SU-DHL-6 (cell line): Measurements from ENCODE around the gene PKHD1.

Experiments used
- H2AFZ ChIP-seq: fragments of 200-600 bp; sonication (generic); 2 replicates; pipeline ENCODE4 v1.6.1; 2014; ENCODE audit warnings: low read depth, mild to moderate bottlenecking, moderate library complexity, mixed read lengths, antibody characterized with exemption, low read length; ENCODE audit not compliant: severe bottlenecking
- H3F3A ChIP-seq: fragments of 200-600 bp; shearing (Covaris generic); 2 replicates; pipeline ENCODE4 v1.6.0; 2016; ENCODE audit warnings: antibody characterized with exemption, mild to moderate bottlenecking; ENCODE audit not compliant: insufficient read depth
- H3K27ac ChIP-seq: fragments of 200-600 bp; sonication (generic); 2 replicates; pipeline ENCODE4 v1.5.1; 2016; ENCODE audit warnings: low read depth, mild to moderate bottlenecking, low read length, moderate library complexity, mixed read lengths
- H3K27me3 ChIP-seq: fragments of 200-600 bp; sonication (generic), shearing (Covaris generic); 2 replicates; pipeline ENCODE4 v1.6.0; 2014; ENCODE audit warnings: mild to moderate bottlenecking, low read length
- H3K36me3 ChIP-seq: fragments of 200-600 bp; sonication (generic); 2 replicates; pipeline ENCODE4 v1.6.1; 2014; ENCODE audit warnings: mild to moderate bottlenecking, low read length, mixed read lengths
- H3K4me2 ChIP-seq: fragments of 300-600, 200-600 bp; shearing (Covaris generic), sonication (generic); 2 replicates; pipeline ENCODE4 v1.6.0; 2014; ENCODE audit warnings: low read length, low read depth, mild to moderate bottlenecking; ENCODE audit not compliant: poor library complexity, severe bottlenecking
- H3K4me3 ChIP-seq: fragments of 200-600 bp; sonication (generic); 2 replicates; pipeline ENCODE4 v1.5.1; 2014; ENCODE audit warnings: antibody characterized with exemption, low read length, mild to moderate bottlenecking, mixed read lengths; ENCODE audit not compliant: insufficient read depth, poor library complexity, severe bottlenecking
- H3K79me2 ChIP-seq: fragments of 200-600 bp; sonication (generic); 2 replicates; pipeline ENCODE4 v1.6.1; 2014; ENCODE audit warnings: mild to moderate bottlenecking, low read length, moderate library complexity; ENCODE audit not compliant: insufficient read depth
- H3K9ac ChIP-seq: fragments of 200-600 bp; sonication (generic); 2 replicates; pipeline ENCODE4 v1.7.0; 2014; ENCODE audit warnings: mild to moderate bottlenecking, low read length
- H3K9me2 ChIP-seq: fragments of 200-600 bp; sonication (generic); replicated peaks from 2 replicates; pipeline ENCODE4 v1.6.1; 2014; ENCODE audit warnings: low read length; ENCODE audit not compliant: insufficient read depth
- H3K9me3 ChIP-seq: fragments of 200-600 bp; sonication (generic); 2 replicates; pipeline ENCODE4 v1.6.1; 2014; ENCODE audit warnings: low read length, mixed read lengths; ENCODE audit not compliant: insufficient read depth
- H4K20me1 ChIP-seq: fragments of 200-600 bp; sonication (generic); 2 replicates; pipeline ENCODE4 v1.6.1; 2014; ENCODE audit warnings: low read depth, mild to moderate bottlenecking, antibody characterized with exemption, low read length, moderate library complexity, mixed read lengths
- EZH2phosphoT487 ChIP-seq: fragments of 200-600 bp; sonication (generic), shearing (Covaris generic); conservative IDR thresholded peaks from 2 replicates; pipeline ENCODE4 v1.6.1; 2018; ENCODE audit warnings: mild to moderate bottlenecking, antibody characterized with exemption, low read length, moderate library complexity, mixed read lengths
- TF ChIP-seq, protein P1 (sequence below): fragments of 200-600 bp; sonication (generic); IDR thresholded peaks from one replicate; pipeline ENCODE4 v1.5.1; 2017; ENCODE audit warnings: antibody characterized with exemption, mild to moderate bottlenecking, low read length, moderate library complexity; ENCODE audit not compliant: insufficient read depth, poor library complexity, severe bottlenecking

PKHD1 gene

GRCh38 chr6:51594981-51595380 is 492.4 kb downstream of the PKHD1 start:
- no peaks in the 10 kb centered on the region for H3F3A ChIP-seq
- no peak overlapping the region for H2AFZ ChIP-seq
- H3K9me2 ChIP-seq = no peaks in the 10 kb centered on the region
- H3K9ac ChIP-seq = no peak overlapping the region
- no peaks in the 10 kb centered on the region for H3K36me3 ChIP-seq
- H3K4me3 ChIP-seq = no peak overlapping the region
- TF ChIP-seq, protein P1, sequence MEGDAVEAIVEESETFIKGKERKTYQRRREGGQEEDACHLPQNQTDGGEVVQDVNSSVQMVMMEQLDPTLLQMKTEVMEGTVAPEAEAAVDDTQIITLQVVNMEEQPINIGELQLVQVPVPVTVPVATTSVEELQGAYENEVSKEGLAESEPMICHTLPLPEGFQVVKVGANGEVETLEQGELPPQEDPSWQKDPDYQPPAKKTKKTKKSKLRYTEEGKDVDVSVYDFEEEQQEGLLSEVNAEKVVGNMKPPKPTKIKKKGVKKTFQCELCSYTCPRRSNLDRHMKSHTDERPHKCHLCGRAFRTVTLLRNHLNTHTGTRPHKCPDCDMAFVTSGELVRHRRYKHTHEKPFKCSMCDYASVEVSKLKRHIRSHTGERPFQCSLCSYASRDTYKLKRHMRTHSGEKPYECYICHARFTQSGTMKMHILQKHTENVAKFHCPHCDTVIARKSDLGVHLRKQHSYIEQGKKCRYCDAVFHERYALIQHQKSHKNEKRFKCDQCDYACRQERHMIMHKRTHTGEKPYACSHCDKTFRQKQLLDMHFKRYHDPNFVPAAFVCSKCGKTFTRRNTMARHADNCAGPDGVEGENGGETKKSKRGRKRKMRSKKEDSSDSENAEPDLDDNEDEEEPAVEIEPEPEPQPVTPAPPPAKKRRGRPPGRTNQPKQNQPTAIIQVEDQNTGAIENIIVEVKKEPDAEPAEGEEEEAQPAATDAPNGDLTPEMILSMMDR = no peak
- no peak for TF ChIP-seq EZH2phosphoT487
- no peaks in the 10 kb centered on the region for H4K20me1 ChIP-seq
- H3K4me2 ChIP-seq = no peak overlapping the region
- no peak overlapping the region for H3K27ac ChIP-seq
- no peaks in the 10 kb centered on the region for H3K9me3 ChIP-seq
- no peaks in the 10 kb centered on the region for H3K79me2 ChIP-seq
- H3K27me3 ChIP-seq = peaks cover 4% of the 10 kb centered on the region; the same call in 1 of the 2 replicates

- TF ChIP-seq, protein P1 = no peak
- no peak for TF ChIP-seq EZH2phosphoT487
- Histone ChIP-seq H3F3A (no peaks in the 10 kb centered on the region), H3K4me2 (no peak overlapping the region), H3K9me3 (no peaks in the 10 kb centered on the region), H3K4me3 (no peak overlapping the region), H3K27me3 (no peaks in the 10 kb centered on the region), H4K20me1 (no peaks in the 10 kb centered on the region), H3K36me3 (no peaks in the 10 kb centered on the region), H3K9me2 (no peaks in the 10 kb centered on the region), H3K9ac (no peak overlapping the region), H2AFZ (no peak overlapping the region), H3K27ac (no peak overlapping the region), H3K79me2 (no peaks in the 10 kb centered on the region)
Observed at GRCh38 chr6:51585264-51585663, 502.1 kb downstream of the PKHD1 start.

GRCh38 chr6:51584163-51584562 is 503.2 kb downstream of the PKHD1 start:
- no peaks in the 10 kb centered on the region for H3K36me3 ChIP-seq
- no peak overlapping the region for H3K4me2 ChIP-seq
- no peak overlapping the region for H3K4me3 ChIP-seq
- H3K27ac ChIP-seq = no peak overlapping the region
- H3K9ac ChIP-seq = no peak overlapping the region
- H2AFZ ChIP-seq = no peak overlapping the region
- TF ChIP-seq EZH2phosphoT487 = no peak
- TF ChIP-seq, protein P1 = no peak
- no peaks in the 10 kb centered on the region for H4K20me1 ChIP-seq
- H3F3A ChIP-seq = no peaks in the 10 kb centered on the region
- no peaks in the 10 kb centered on the region for H3K9me2 ChIP-seq
- no peaks in the 10 kb centered on the region for H3K9me3 ChIP-seq
- no peaks in the 10 kb centered on the region for H3K79me2 ChIP-seq
- H3K27me3 ChIP-seq = no peaks in the 10 kb centered on the region

- no peak for TF ChIP-seq EZH2phosphoT487
- TF ChIP-seq, protein P1 = no peak
Observed at GRCh38 chr6:51578994-51579393, 508.4 kb downstream of the PKHD1 start.

More at GRCh38 chr6:51578994-51579393, 508.4 kb downstream of the PKHD1 start:
- H3K9ac ChIP-seq = no peak overlapping the region
- no peak overlapping the region for H2AFZ ChIP-seq
- no peak overlapping the region for H3K4me3 ChIP-seq
- H3K27ac ChIP-seq = no peak overlapping the region
- no peaks in the 10 kb centered on the region for H4K20me1 ChIP-seq
- no peaks in the 10 kb centered on the region for H3K79me2 ChIP-seq
- no peaks in the 10 kb centered on the region; the same call in 1 of the 2 replicates for H3K27me3 ChIP-seq
- no peaks in the 10 kb centered on the region for H3F3A ChIP-seq
- H3K9me3 ChIP-seq = no peaks in the 10 kb centered on the region
- no peaks in the 10 kb centered on the region for H3K9me2 ChIP-seq
- no peak overlapping the region for H3K4me2 ChIP-seq
- H3K36me3 ChIP-seq = no peaks in the 10 kb centered on the region
